ENCODE measurements around the gene DPP6.

Gene DPP6

GRCh38 chr7:154868921-154869320 is 816.7 kb downstream of the DPP6 start:
- DNase-seq, result no peak

- no peak for DNase-seq
Observed at GRCh38 chr7:154869436-154869835, 817.2 kb downstream of the DPP6 start.

GRCh38 chr7:154871507-154871906 is 819.3 kb downstream of the DPP6 start:
- DNase-seq, result no peak

- DNase-seq, result no peak
Observed at GRCh38 chr7:154871928-154872750, 819.9 kb downstream of the DPP6 start.

GRCh38 chr7:154872811-154873499 is 820.8 kb downstream of the DPP6 start:
- no peak for DNase-seq

- no peak for DNase-seq
Observed at GRCh38 chr7:154873500-154874121, 821.4 kb downstream of the DPP6 start.

GRCh38 chr7:154874409-154875113 is 822.4 kb downstream of the DPP6 start:
- DNase-seq, result no peak

GRCh38 chr7:154875297-154875696 is 823.1 kb downstream of the DPP6 start:
- DNase-seq, result no peak

- DNase-seq, result no peak
Observed at GRCh38 chr7:154876516-154876915, 824.3 kb downstream of the DPP6 start.

GRCh38 chr7:154877031-154877430 is 824.8 kb downstream of the DPP6 start:
- DNase-seq, result no peak

GRCh38 chr7:154879629-154880028 is 827.4 kb downstream of the DPP6 start:
- DNase-seq, result no peak

- DNase-seq, result no peak
Observed at GRCh38 chr7:154880513-154880912, 828.3 kb downstream of the DPP6 start.

- no peak for DNase-seq
Observed at GRCh38 chr7:154881026-154881425, 828.8 kb downstream of the DPP6 start.

- no peak for DNase-seq
Observed at GRCh38 chr7:154881526-154881925, 829.3 kb downstream of the DPP6 start.

GRCh38 chr7:154882931-154883474 is 830.8 kb downstream of the DPP6 start:
- no peak for DNase-seq

GRCh38 chr7:154884348-154884920 is 832.2 kb downstream of the DPP6 start:
- DNase-seq, result no peak

GRCh38 chr7:154886591-154886990 is 834.4 kb downstream of the DPP6 start:
- no peak for DNase-seq

- no peak for DNase-seq
Observed at GRCh38 chr7:154888690-154889089, 836.5 kb downstream of the DPP6 start.

- DNase-seq, result no peak
Observed at GRCh38 chr7:154892459-154892858, 840.3 kb downstream of the DPP6 start.

- no peak for DNase-seq
Observed at GRCh38 chr7:154896076-154896475, 843.9 kb downstream of the DPP6 start.

GRCh38 chr7:154898973-154899855 is 847.0 kb downstream of the DPP6 start:
- no peak for DNase-seq

Data from effector CD8-positive, alpha-beta T cell (primary cell).